GM23338 (cell line): ENCODE results near the gene UBE3C. TPM values are rescaled to one million over a fixed set of nuclear protein-coding genes. Genes with fewer than 3 reads are reported as not detected.

Experiments
- ATAC-seq: fragments of 200-7000 bp; cut with Tn5 transposase; 3 replicates; pipeline ENCODE4 v1.9.1; 2020
- DNase-seq: peaks from one replicate; pipeline ENCODE4 v3.0.0-alpha.2; 2015; ENCODE audit warnings: low spot score
- H2AFZ ChIP-seq: fragments of 200-600 bp; sonication (generic); 2 replicates; pipeline ENCODE4 v1.8.0; 2016; ENCODE audit warnings: antibody characterized with exemption, mild to moderate bottlenecking, moderate library complexity
- H3F3A ChIP-seq: fragments of 200-600 bp; sonication (generic); replicated peaks from 2 replicates; pipeline ENCODE4 v1.8.0; 2017; ENCODE audit warnings: antibody characterized with exemption, mixed run types, low read depth
- H3K27ac ChIP-seq: fragments of 200-600 bp; sonication (generic); 2 replicates; pipeline ENCODE4 v1.6.1; 2016; ENCODE audit warnings: low read depth
- H3K27me3 ChIP-seq: fragments of 200-600 bp; sonication (generic); 2 replicates; pipeline ENCODE4 v1.8.0; 2016; ENCODE audit warnings: mild to moderate bottlenecking, mixed run types, moderate library complexity; ENCODE audit not compliant: insufficient read depth
- H3K36me3 ChIP-seq: fragments of 200-600 bp; sonication (generic); 2 replicates; pipeline ENCODE4 v1.8.0; 2016; ENCODE audit warnings: mild to moderate bottlenecking; ENCODE audit not compliant: insufficient read depth
- H3K4me1 ChIP-seq: fragments of 200-600 bp; sonication (generic); 2 replicates; pipeline ENCODE4 v1.8.0; 2016; ENCODE audit warnings: mild to moderate bottlenecking, moderate library complexity; ENCODE audit not compliant: insufficient read depth
- H3K4me2 ChIP-seq: fragments of 200-600 bp; sonication (generic); 2 replicates; pipeline ENCODE4 v1.7.1; 2017; ENCODE audit warnings: mixed run types
- H3K4me3 ChIP-seq: fragments of 200-600 bp; sonication (generic); 2 replicates; pipeline ENCODE4 v1.6.1; 2016; ENCODE audit warnings: mixed run types
- H3K79me2 ChIP-seq: fragments of 200-600 bp; sonication (generic); replicated peaks from 2 replicates; pipeline ENCODE4 v1.8.0; 2017; ENCODE audit warnings: mild to moderate bottlenecking; ENCODE audit not compliant: insufficient read depth
- H3K9me2 ChIP-seq: fragments of 200-600 bp; sonication (generic); 2 replicates; pipeline ENCODE4 v1.8.0; 2017; ENCODE audit not compliant: insufficient read depth
- H4K20me1 ChIP-seq: fragments of 200-600 bp; sonication (generic); replicated peaks from 2 replicates; pipeline ENCODE4 v1.8.0; 2017; ENCODE audit warnings: mild to moderate bottlenecking; ENCODE audit not compliant: insufficient read depth
- H3K27ac Mint-ChIP-seq: 2 replicates; pipeline ENCODE4 v1.8.0; 2020; ENCODE audit warnings: inconsistent platforms, mild to moderate bottlenecking, moderate library complexity, mixed read lengths
- H3K27me3 Mint-ChIP-seq: 3 replicates; pipeline ENCODE4 v1.8.0; 2022; ENCODE audit warnings: low read depth, mild to moderate bottlenecking, moderate library complexity, mixed read lengths, inconsistent platforms; ENCODE audit not compliant: insufficient read depth, poor library complexity
- H3K36me3 Mint-ChIP-seq: 3 replicates; pipeline ENCODE4 v1.8.0; 2021; ENCODE audit warnings: low read depth, mild to moderate bottlenecking, inconsistent platforms, moderate library complexity, mixed read lengths
- H3K4me1 Mint-ChIP-seq: 3 replicates; pipeline ENCODE4 v1.8.0; 2020; ENCODE audit warnings: mild to moderate bottlenecking, inconsistent platforms, mixed read lengths
- H3K4me3 Mint-ChIP-seq: 3 replicates; pipeline ENCODE4 v1.8.0; 2021; ENCODE audit warnings: moderate library complexity, mild to moderate bottlenecking, inconsistent platforms, mixed read lengths
- H3K9me3 Mint-ChIP-seq: 3 replicates; pipeline ENCODE4 v1.8.0; 2020; ENCODE audit warnings: moderate library complexity, mild to moderate bottlenecking, inconsistent platforms, mixed read lengths
- CREB1 ChIP-seq: fragments of 250-450 bp; sonication (Bioruptor Pico); IDR thresholded peaks from 2 replicates; pipeline ENCODE4 v1.5.0; 2020; ENCODE audit warnings: low read depth, mild to moderate bottlenecking, moderate library complexity
- EZH2 ChIP-seq: fragments of 200-600 bp; sonication (generic); IDR thresholded peaks from one replicate; pipeline ENCODE4 v1.8.0; 2017; ENCODE audit warnings: antibody characterized with exemption, mild to moderate bottlenecking, low read depth; ENCODE audit not compliant: unreplicated experiment
- EZH2phosphoT487 ChIP-seq: fragments of 200-600 bp; sonication (generic); IDR thresholded peaks from one replicate; pipeline ENCODE4 v1.8.1; 2018; ENCODE audit warnings: antibody characterized with exemption; ENCODE audit not compliant: unreplicated experiment
- JUNB ChIP-seq: IDR thresholded peaks from one replicate; pipeline ENCODE4 v1.6.1; 2016; ENCODE audit warnings: antibody characterized with exemption; ENCODE audit not compliant: unreplicated experiment
- NANOG ChIP-seq: IDR thresholded peaks from 2 replicates; pipeline ENCODE4 v1.6.1; 2016; ENCODE audit warnings: antibody characterized with exemption, borderline replicate concordance
- POLR2AphosphoS5 ChIP-seq: IDR thresholded peaks from 2 replicates; pipeline ENCODE4 v1.6.1; 2016; ENCODE audit warnings: antibody characterized with exemption, low read depth
- STAT1 ChIP-seq: IDR thresholded peaks from one replicate; pipeline ENCODE4 v1.6.1; 2016; ENCODE audit warnings: antibody characterized with exemption; ENCODE audit not compliant: unreplicated experiment
- ZNF114 ChIP-seq: fragments of 250-450 bp; sonication (Bioruptor Pico); IDR thresholded peaks from 2 replicates; pipeline ENCODE4 v1.5.0; 2020; ENCODE audit warnings: mild to moderate bottlenecking, moderate library complexity
- ZNF331 ChIP-seq: fragments of 250-450 bp; sonication (Bioruptor Pico); IDR thresholded peaks from 2 replicates; pipeline ENCODE4 v1.5.0; 2020; ENCODE audit warnings: low read depth, mild to moderate bottlenecking, moderate library complexity
- polyA plus RNA-seq: library from polyadenylated mRNA; unstranded; fragments of >200 nt; fragmentation: Nextera tagmentation; extraction: Ambion mirVana; gene quantifications from 2 replicates; pipeline ENCODE4 v1.2.1, GENCODE V29; 2016
- total RNA-seq: library from RNA; depleted of rRNA; stranded (reverse); fragments of >200 nt; shearing (Covaris generic); gene quantifications from 2 replicates; pipeline ENCODE4 v1.2.3, GENCODE V29; 2014
- TF ChIP-seq, protein P1 (sequence below): IDR thresholded peaks from 2 replicates; pipeline ENCODE4 v1.6.1; 2016; ENCODE audit warnings: antibody characterized with exemption
- TF ChIP-seq, protein P2 (sequence below): fragments of 250-450 bp; sonication (Bioruptor Pico); IDR thresholded peaks from 2 replicates; pipeline ENCODE4 v1.5.0; 2020; ENCODE audit warnings: mild to moderate bottlenecking, moderate library complexity
- TF ChIP-seq, protein P3 (sequence below), 2 experiments: fragments of 200-600 bp in 1 of 2; sonication (generic) in 1 of 2; conservative IDR thresholded peaks; 2 replicates each; pipeline versions ENCODE4 v1.5.1 to v1.6.1; 2016 to 2017; ENCODE audit warnings: antibody characterized with exemption in 2 of 2, low read depth in 2 of 2, mild to moderate bottlenecking in 2 of 2, moderate library complexity in 1 of 2
- TF ChIP-seq, protein P4 (sequence below): IDR thresholded peaks from one replicate; pipeline ENCODE4 v1.6.1; 2018; ENCODE audit warnings: antibody characterized with exemption; ENCODE audit not compliant: unreplicated experiment

The UBE3C gene
- total and polyA plus RNA-seq, 2 experiments from 2014 or later: 16.8 to 76.9 TPM

DNA sequence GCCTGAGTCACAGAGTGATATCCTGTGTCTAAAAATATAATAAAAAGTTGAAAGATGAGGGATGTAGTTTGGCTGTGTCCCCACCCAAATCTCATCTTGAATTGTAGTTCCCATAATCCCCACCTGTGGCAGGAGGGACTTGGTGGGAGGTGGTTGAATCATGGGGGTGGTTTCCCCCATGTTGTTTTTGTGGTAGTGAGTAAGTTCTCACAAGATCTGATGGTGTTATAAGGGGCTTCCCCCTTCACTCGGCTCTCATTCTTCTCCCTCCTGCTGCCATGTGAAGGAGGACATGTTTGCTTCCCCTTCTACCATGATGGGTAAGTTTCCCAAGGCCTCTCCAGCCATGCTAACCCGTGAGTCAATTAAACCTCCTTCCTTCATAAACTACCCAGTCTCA, 25.1 kb upstream of the UBE3C start:
- no peak overlapping the region for H3K4me3 ChIP-seq
- no peaks in the 10 kb centered on the region for H3K27me3 ChIP-seq
- H4K20me1 ChIP-seq: no peaks in the 10 kb centered on the region
- no peak overlapping the region for H3K27ac Mint-ChIP-seq
- H3K27ac ChIP-seq: no peak overlapping the region
- ATAC-seq (no peak), DNase-seq (no peak)
- peaks cover 39% of the 10 kb centered on the region for H3K9me3 Mint-ChIP-seq
- no peak overlapping the region for H3K4me2 ChIP-seq
- no peak for TF ChIP-seq CREB1 (CRISPR knock-in tag)
- TF ChIP-seq, protein P1, sequence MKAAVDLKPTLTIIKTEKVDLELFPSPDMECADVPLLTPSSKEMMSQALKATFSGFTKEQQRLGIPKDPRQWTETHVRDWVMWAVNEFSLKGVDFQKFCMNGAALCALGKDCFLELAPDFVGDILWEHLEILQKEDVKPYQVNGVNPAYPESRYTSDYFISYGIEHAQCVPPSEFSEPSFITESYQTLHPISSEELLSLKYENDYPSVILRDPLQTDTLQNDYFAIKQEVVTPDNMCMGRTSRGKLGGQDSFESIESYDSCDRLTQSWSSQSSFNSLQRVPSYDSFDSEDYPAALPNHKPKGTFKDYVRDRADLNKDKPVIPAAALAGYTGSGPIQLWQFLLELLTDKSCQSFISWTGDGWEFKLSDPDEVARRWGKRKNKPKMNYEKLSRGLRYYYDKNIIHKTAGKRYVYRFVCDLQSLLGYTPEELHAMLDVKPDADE: no peak
- TF ChIP-seq, protein P2, sequence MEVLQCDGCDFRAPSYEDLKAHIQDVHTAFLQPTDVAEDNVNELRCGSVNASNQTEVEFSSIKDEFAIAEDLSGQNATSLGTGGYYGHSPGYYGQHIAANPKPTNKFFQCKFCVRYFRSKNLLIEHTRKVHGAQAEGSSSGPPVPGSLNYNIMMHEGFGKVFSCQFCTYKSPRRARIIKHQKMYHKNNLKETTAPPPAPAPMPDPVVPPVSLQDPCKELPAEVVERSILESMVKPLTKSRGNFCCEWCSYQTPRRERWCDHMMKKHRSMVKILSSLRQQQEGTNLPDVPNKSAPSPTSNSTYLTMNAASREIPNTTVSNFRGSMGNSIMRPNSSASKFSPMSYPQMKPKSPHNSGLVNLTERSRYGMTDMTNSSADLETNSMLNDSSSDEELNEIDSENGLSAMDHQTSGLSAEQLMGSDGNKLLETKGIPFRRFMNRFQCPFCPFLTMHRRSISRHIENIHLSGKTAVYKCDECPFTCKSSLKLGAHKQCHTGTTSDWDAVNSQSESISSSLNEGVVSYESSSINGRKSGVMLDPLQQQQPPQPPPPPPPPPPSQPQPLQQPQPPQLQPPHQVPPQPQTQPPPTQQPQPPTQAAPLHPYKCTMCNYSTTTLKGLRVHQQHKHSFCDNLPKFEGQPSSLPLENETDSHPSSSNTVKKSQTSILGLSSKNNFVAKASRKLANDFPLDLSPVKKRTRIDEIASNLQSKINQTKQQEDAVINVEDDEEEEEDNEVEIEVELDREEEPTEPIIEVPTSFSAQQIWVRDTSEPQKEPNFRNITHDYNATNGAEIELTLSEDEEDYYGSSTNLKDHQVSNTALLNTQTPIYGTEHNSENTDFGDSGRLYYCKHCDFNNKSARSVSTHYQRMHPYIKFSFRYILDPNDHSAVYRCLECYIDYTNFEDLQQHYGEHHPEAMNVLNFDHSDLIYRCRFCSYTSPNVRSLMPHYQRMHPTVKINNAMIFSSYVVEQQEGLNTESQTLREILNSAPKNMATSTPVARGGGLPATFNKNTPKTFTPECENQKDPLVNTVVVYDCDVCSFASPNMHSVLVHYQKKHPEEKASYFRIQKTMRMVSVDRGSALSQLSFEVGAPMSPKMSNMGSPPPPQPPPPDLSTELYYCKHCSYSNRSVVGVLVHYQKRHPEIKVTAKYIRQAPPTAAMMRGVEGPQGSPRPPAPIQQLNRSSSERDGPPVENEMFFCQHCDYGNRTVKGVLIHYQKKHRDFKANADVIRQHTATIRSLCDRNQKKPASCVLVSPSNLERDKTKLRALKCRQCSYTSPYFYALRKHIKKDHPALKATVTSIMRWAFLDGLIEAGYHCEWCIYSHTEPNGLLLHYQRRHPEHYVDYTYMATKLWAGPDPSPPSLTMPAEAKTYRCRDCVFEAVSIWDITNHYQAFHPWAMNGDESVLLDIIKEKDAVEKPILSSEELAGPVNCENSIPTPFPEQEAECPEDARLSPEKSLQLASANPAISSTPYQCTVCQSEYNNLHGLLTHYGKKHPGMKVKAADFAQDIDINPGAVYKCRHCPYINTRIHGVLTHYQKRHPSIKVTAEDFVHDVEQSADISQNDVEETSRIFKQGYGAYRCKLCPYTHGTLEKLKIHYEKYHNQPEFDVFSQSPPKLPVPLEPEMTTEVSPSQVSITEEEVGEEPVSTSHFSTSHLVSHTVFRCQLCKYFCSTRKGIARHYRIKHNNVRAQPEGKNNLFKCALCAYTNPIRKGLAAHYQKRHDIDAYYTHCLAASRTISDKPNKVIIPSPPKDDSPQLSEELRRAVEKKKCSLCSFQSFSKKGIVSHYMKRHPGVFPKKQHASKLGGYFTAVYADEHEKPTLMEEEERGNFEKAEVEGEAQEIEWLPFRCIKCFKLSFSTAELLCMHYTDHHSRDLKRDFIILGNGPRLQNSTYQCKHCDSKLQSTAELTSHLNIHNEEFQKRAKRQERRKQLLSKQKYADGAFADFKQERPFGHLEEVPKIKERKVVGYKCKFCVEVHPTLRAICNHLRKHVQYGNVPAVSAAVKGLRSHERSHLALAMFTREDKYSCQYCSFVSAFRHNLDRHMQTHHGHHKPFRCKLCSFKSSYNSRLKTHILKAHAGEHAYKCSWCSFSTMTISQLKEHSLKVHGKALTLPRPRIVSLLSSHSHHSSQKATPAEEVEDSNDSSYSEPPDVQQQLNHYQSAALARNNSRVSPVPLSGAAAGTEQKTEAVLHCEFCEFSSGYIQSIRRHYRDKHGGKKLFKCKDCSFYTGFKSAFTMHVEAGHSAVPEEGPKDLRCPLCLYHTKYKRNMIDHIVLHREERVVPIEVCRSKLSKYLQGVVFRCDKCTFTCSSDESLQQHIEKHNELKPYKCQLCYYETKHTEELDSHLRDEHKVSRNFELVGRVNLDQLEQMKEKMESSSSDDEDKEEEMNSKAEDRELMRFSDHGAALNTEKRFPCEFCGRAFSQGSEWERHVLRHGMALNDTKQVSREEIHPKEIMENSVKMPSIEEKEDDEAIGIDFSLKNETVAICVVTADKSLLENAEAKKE: no peak
- no peak for TF ChIP-seq NANOG
- no peak for TF ChIP-seq ZNF114
- no peak for TF ChIP-seq ZNF331 (CRISPR knock-in tag)
- TF ChIP-seq STAT1: no peak
- TF ChIP-seq, protein P3, sequence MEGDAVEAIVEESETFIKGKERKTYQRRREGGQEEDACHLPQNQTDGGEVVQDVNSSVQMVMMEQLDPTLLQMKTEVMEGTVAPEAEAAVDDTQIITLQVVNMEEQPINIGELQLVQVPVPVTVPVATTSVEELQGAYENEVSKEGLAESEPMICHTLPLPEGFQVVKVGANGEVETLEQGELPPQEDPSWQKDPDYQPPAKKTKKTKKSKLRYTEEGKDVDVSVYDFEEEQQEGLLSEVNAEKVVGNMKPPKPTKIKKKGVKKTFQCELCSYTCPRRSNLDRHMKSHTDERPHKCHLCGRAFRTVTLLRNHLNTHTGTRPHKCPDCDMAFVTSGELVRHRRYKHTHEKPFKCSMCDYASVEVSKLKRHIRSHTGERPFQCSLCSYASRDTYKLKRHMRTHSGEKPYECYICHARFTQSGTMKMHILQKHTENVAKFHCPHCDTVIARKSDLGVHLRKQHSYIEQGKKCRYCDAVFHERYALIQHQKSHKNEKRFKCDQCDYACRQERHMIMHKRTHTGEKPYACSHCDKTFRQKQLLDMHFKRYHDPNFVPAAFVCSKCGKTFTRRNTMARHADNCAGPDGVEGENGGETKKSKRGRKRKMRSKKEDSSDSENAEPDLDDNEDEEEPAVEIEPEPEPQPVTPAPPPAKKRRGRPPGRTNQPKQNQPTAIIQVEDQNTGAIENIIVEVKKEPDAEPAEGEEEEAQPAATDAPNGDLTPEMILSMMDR (conservative IDR thresholded peaks at IDR 0.05; ENCODE audit: low read depth in 2 of 2): no peak
- no peak for TF ChIP-seq POLR2AphosphoS5
- TF ChIP-seq, protein P4, sequence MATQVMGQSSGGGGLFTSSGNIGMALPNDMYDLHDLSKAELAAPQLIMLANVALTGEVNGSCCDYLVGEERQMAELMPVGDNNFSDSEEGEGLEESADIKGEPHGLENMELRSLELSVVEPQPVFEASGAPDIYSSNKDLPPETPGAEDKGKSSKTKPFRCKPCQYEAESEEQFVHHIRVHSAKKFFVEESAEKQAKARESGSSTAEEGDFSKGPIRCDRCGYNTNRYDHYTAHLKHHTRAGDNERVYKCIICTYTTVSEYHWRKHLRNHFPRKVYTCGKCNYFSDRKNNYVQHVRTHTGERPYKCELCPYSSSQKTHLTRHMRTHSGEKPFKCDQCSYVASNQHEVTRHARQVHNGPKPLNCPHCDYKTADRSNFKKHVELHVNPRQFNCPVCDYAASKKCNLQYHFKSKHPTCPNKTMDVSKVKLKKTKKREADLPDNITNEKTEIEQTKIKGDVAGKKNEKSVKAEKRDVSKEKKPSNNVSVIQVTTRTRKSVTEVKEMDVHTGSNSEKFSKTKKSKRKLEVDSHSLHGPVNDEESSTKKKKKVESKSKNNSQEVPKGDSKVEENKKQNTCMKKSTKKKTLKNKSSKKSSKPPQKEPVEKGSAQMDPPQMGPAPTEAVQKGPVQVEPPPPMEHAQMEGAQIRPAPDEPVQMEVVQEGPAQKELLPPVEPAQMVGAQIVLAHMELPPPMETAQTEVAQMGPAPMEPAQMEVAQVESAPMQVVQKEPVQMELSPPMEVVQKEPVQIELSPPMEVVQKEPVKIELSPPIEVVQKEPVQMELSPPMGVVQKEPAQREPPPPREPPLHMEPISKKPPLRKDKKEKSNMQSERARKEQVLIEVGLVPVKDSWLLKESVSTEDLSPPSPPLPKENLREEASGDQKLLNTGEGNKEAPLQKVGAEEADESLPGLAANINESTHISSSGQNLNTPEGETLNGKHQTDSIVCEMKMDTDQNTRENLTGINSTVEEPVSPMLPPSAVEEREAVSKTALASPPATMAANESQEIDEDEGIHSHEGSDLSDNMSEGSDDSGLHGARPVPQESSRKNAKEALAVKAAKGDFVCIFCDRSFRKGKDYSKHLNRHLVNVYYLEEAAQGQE: no peak
- TF ChIP-seq EZH2phosphoT487: no peak
- no peak for TF ChIP-seq EZH2
- TF ChIP-seq JUNB: no peak
- H3K4me1 Mint-ChIP-seq: no peaks in the 10 kb centered on the region
- H3F3A ChIP-seq: no peaks in the 10 kb centered on the region
- H3K79me2 ChIP-seq: no peaks in the 10 kb centered on the region
- H3K27me3 Mint-ChIP-seq: peaks cover 12% of the 10 kb centered on the region
- H3K36me3 Mint-ChIP-seq: peaks cover 3% of the 10 kb centered on the region; the same call in 1 of the 3 replicates
- H3K36me3 ChIP-seq: no peaks in the 10 kb centered on the region
- H3K4me1 ChIP-seq: no peaks in the 10 kb centered on the region
- H3K4me3 Mint-ChIP-seq: no peak overlapping the region
- no peaks in the 10 kb centered on the region for H3K9me2 ChIP-seq
- no peak overlapping the region for H2AFZ ChIP-seq
